Tibial nerve (tissue), 4 donors: ENCODE measurements around the gene CLNK. TPM values are rescaled to one million over a fixed set of nuclear protein-coding genes. Genes with fewer than 3 reads are reported as not detected.

Experiments
- DNase-seq, 2 donors: peaks; one replicate each; pipeline ENCODE4 v3.0.0-alpha.2; 2019; ENCODE audit warnings: low spot score in 2 of 2
- H3K27ac ChIP-seq, 4 donors: fragments of 200-600 bp; sonication (generic) in 3 of 4; one replicate each; pipeline ENCODE4 v1.5.1; 2017 to 2019; ENCODE audit warnings: mild to moderate bottlenecking in 1 of 4
- H3K27me3 ChIP-seq, 2 donors: fragments of 200-600 bp; sonication (generic) in 1 of 2; one replicate each; pipeline versions ENCODE4 v1.5.1 to v1.6.0; 2017 to 2019
- H3K36me3 ChIP-seq, 3 donors: fragments of 200-600 bp; sonication (generic); one replicate each; pipeline ENCODE4 v1.5.1; 2018 to 2019
- H3K4me1 ChIP-seq, 4 donors: fragments of 200-600 bp; sonication (generic) in 3 of 4; one replicate each; pipeline ENCODE4 v1.5.1; 2017 to 2019
- H3K4me3 ChIP-seq, 4 donors: fragments of 200-600 bp; sonication (generic) in 3 of 4; one replicate each; pipeline ENCODE4 v1.5.1; 2017 to 2019; ENCODE audit warnings: mild to moderate bottlenecking in 1 of 4, moderate library complexity in 1 of 4
- H3K9me3 ChIP-seq, 4 donors: fragments of 200-600 bp; sonication (generic) in 3 of 4; one replicate each; pipeline ENCODE4 v1.5.1; 2017 to 2019
- CTCF ChIP-seq, 5 experiments: fragments of 200-600 bp in 3 of 5; fragments of 450-650 bp in 2 of 5; sonication (generic) in 3 of 5; IDR thresholded peaks; one replicate each; pipeline ENCODE4 v1.5.1; 2016 to 2019; ENCODE audit warnings: antibody characterized with exemption in 5 of 5, mild to moderate bottlenecking in 3 of 5, moderate library complexity in 2 of 5
- EP300 ChIP-seq, 2 donors: sonication (generic); formaldehyde crosslinking; IDR thresholded peaks; one replicate each; pipeline ENCODE4 v1.6.1; 2017; ENCODE audit warnings: antibody characterized with exemption in 2 of 2, mild to moderate bottlenecking in 1 of 2
- POLR2A ChIP-seq, 2 donors: fragments of 450-650 bp; IDR thresholded peaks; one replicate each; pipeline ENCODE4 v1.6.1; 2017; ENCODE audit warnings: antibody characterized with exemption in 2 of 2, mild to moderate bottlenecking in 2 of 2, moderate library complexity in 2 of 2
- WGBS, 2 donors: methylation state at CpG; one replicate each; pipeline ENCODE4 v1.1.5; 2018; 5-methylcytosine and 5-hydroxymethylcytosine counted together
- total RNA-seq, 4 donors: library from RNA; depleted of rRNA; stranded (reverse); fragments of >200 nt; gene quantifications; one replicate each; pipeline ENCODE4 v1.1.0, GENCODE V29; 2016

CLNK gene
- total RNA-seq, 4 donors from 2014 or later, result not detected

- Histone ChIP-seq H3K27me3 (no peaks in the 10 kb centered on the region), H3K4me3 (no peak overlapping the region), H3K4me1 (no peaks in the 10 kb centered on the region), H3K9me3 (no peaks in the 10 kb centered on the region), H3K36me3 (no peaks in the 10 kb centered on the region), H3K27ac (no peak overlapping the region)
- DNase-seq, result no peak
- no peak for TF ChIP-seq CTCF (IDR thresholded peaks at IDR 0.05)
- 78 to 82% methylated on average over 2 of the region's 2 CpGs for whole genome bisulfite sequencing, 2 donors
Measured at GRCh38 chr4:10656988-10657387, 27.6 kb downstream of the CLNK start.

GRCh38 chr4:10656420-10656819 is 28.1 kb downstream of the CLNK start:
- WGBS, 2 donors, result 93 to 94% methylated on average over 3 of the region's 3 CpGs
- H3K9me3 ChIP-seq, result no peaks in the 10 kb centered on the region
- no peak for DNase-seq

GRCh38 chr4:10655968-10656367 is 28.6 kb downstream of the CLNK start:
- Histone ChIP-seq H3K27ac (no peak overlapping the region), H3K36me3 (no peaks in the 10 kb centered on the region), H3K4me3 (no peak overlapping the region), H3K4me1 (no peaks in the 10 kb centered on the region), H3K27me3 (no peaks in the 10 kb centered on the region), H3K9me3 (no peaks in the 10 kb centered on the region)
- WGBS, 2 donors, result 49 to 52% methylated on average over 6 of the region's 6 CpGs
- TF ChIP-seq POLR2A (IDR thresholded peaks at IDR 0.05) (no peak), EP300 (IDR thresholded peaks at IDR 0.05) (no peak), CTCF (IDR thresholded peaks at IDR 0.05) (no peak)
- DNase-seq, result no peak

More at GRCh38 chr4:10656420-10656819, 28.1 kb downstream of the CLNK start:
- Histone ChIP-seq H3K4me3 (no peak overlapping the region), H3K27ac (no peak overlapping the region), H3K27me3 (no peaks in the 10 kb centered on the region), H3K4me1 (no peaks in the 10 kb centered on the region), H3K36me3 (no peaks in the 10 kb centered on the region)
- no peak for TF ChIP-seq CTCF (IDR thresholded peaks at IDR 0.05)
- no peak for TF ChIP-seq EP300 (IDR thresholded peaks at IDR 0.05)
- TF ChIP-seq POLR2A (IDR thresholded peaks at IDR 0.05), result no peak

GRCh38 chr4:10648479-10648878 is 36.1 kb downstream of the CLNK start:
- 81 to 84% methylated on average over 2 of the region's 2 CpGs for WGBS, 2 donors
- TF ChIP-seq CTCF (IDR thresholded peaks at IDR 0.05), result no peak
- no peak for TF ChIP-seq EP300 (IDR thresholded peaks at IDR 0.05)
- no peak for TF ChIP-seq POLR2A (IDR thresholded peaks at IDR 0.05)

DNA sequence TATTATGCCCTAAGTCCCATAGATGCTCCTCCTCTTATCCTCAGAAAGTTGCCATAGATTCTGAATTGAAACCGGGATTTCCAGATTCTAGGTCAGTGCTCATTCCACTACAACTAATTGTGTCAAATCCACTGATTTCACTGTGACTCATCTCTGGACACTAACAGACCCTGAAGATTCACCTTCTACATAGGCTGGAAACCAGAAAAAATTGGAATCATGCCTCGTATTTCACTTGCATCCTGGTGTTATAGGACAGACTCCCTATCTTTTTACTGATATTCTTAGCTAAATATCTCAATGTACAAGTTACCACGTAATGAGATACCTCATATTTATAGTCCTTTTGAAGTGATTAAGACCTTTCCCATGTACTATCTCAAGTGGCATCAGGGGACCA is 36.7 kb downstream of the CLNK start:
- no peaks in the 10 kb centered on the region for H3K27me3 ChIP-seq
- no peak for TF ChIP-seq EP300 (IDR thresholded peaks at IDR 0.05)
- no peak for TF ChIP-seq POLR2A (IDR thresholded peaks at IDR 0.05)
- TF ChIP-seq CTCF (IDR thresholded peaks at IDR 0.05), result no peak
- no peaks in the 10 kb centered on the region for H3K4me1 ChIP-seq
- H3K4me3 ChIP-seq, result no peak overlapping the region
- no peaks in the 10 kb centered on the region for H3K36me3 ChIP-seq
- DNase-seq, result no peak
- H3K9me3 ChIP-seq, result no peaks in the 10 kb centered on the region
- 88 to 91% methylated on average over 3 of the region's 3 CpGs for WGBS, 2 donors
- H3K27ac ChIP-seq, result no peak overlapping the region

More at GRCh38 chr4:10648479-10648878, 36.1 kb downstream of the CLNK start:
- Histone ChIP-seq H3K4me3 (no peak overlapping the region), H3K9me3 (no peaks in the 10 kb centered on the region), H3K4me1 (no peaks in the 10 kb centered on the region), H3K36me3 (no peaks in the 10 kb centered on the region), H3K27ac (no peak overlapping the region), H3K27me3 (no peaks in the 10 kb centered on the region)
- DNase-seq, result no peak
